Upper lobe of left lung (tissue), 6 donors: Measurements from ENCODE around the gene MSI1. TPM values are rescaled to one million over a fixed set of nuclear protein-coding genes. Genes with fewer than 3 reads are reported as not detected.

ENCODE experiments used
- ATAC-seq, 2 donors: fragments of 200-7000 bp; cut with Tn5 transposase; one replicate each; pipeline ENCODE4 v1.9.1; 2022; ENCODE audit warnings: mild to moderate bottlenecking in 2 of 2, moderate library complexity in 2 of 2; ENCODE audit not compliant: low FRiP score in 2 of 2
- DNase-seq, 2 donors: peaks; one replicate each; pipeline ENCODE4 v3.0.0-alpha.2; 2019 to 2020
- H3K27ac ChIP-seq, 4 donors: fragments of 200-600 bp; sonication (generic); one replicate each; pipeline ENCODE4 v1.5.1; 2016 to 2019
- H3K27me3 ChIP-seq, 4 donors: fragments of 200-600 bp; sonication (generic); one replicate each; pipeline ENCODE4 v1.5.1; 2017 to 2019
- H3K36me3 ChIP-seq, 4 donors: fragments of 200-600 bp; sonication (generic); one replicate each; pipeline ENCODE4 v1.5.1; 2016 to 2019
- H3K4me1 ChIP-seq, 4 donors: fragments of 200-600 bp; sonication (generic); one replicate each; pipeline ENCODE4 v1.5.1; 2018 to 2019
- H3K4me3 ChIP-seq, 4 donors: fragments of 200-600 bp; sonication (generic); one replicate each; pipeline ENCODE4 v1.5.1; 2017 to 2019; ENCODE audit warnings: mild to moderate bottlenecking in 2 of 4, moderate library complexity in 1 of 4
- H3K9me3 ChIP-seq, 4 donors: fragments of 200-600 bp; sonication (generic); one replicate each; pipeline ENCODE4 v1.5.1; 2018 to 2019
- CTCF ChIP-seq, 6 experiments: fragments of 450-650 bp in 4 of 6; fragments of 200-600 bp in 2 of 6; sonication (generic) in 2 of 6; IDR thresholded peaks; one replicate each; pipeline ENCODE4 v1.5.1; 2016 to 2019; ENCODE audit warnings: antibody characterized with exemption in 6 of 6
- EP300 ChIP-seq, 4 donors: sonication (generic); formaldehyde crosslinking; IDR thresholded peaks; one replicate each; pipeline ENCODE4 v1.5.1; 2017; ENCODE audit warnings: antibody characterized with exemption in 4 of 4, control low read depth in 2 of 4
- POLR2A ChIP-seq, 4 donors: fragments of 450-650 bp; IDR thresholded peaks; one replicate each; pipeline ENCODE4 v1.5.1; 2016 to 2017; ENCODE audit warnings: antibody characterized with exemption in 4 of 4, mild to moderate bottlenecking in 2 of 4
- POLR2AphosphoS5 ChIP-seq, 2 donors: sonication (generic); formaldehyde crosslinking; IDR thresholded peaks; one replicate each; pipeline ENCODE4 v1.5.1; 2017; ENCODE audit warnings: antibody characterized with exemption in 2 of 2
- WGBS, 2 donors: methylation state at CpG; one replicate each; pipeline ENCODE4 v1.1.5; 2017 to 2018; 5-methylcytosine and 5-hydroxymethylcytosine counted together
- total RNA-seq, 6 donors: library from RNA; depleted of rRNA in 4 of 6; stranded (reverse); fragments of >200 nt in 4 of 6; gene quantifications; one replicate each; pipeline versions ENCODE4 v1.1.0 to v1.2.1, GENCODE V29; 2016 to 2021
- donor health status: DM: no; HTN: no; CAD: no; lungs with moderate emphysema.
- donor health status: DM: no; HTN: yes; CAD: no; lungs with severe emphysema.

Gene MSI1
- total RNA-seq: under 1 TPM in 5 of 6 donors, not detected in 1; 0.43 to 0.91 (median 0.49) TPM

DNA sequence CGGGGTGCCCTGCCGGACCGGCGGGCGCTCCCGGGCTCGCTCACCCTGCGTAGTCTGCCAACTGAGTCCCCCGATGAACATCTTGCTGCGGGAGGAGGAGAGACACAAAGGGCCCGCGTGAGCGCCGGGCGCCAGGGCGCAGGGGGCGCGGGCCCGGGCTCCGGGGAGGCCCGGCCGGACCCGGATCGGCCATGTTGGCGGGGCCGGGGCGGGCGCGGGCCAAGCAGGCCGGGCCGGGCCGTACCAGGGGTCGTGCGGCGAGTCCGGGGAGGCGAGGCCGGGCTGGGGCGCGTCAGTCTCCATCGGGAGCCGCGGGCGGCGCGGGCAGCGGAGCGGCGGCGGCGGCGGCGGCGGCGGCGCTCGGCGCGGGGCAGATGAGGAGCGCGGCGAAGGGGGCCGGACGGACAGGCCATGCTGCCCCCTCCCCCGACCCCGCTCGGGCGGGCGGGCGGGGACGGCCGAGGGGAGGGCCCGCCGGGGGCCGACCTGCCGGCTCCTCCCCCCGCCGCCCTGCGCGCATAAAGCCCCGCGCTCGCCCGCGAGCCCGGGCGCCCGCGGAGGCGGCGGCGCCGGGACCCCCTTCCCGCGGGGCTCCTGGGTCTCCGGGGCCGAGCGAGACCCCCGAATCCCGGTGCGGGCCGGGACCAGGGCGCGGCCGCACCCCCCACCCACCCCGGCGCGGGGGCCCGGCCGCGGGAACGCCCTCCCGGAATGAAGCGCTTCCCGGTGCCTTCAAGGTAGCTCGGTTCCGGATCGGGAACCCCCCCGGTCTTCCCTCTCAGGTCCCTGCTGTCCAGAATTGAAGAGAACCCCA is at the start of gene MSI1:
TSS of gene MSI1 (minus strand) at position 376 of the 814 bp plus-strand sequence. CDS start at position 303, 73 bp downstream.
- peaks cover 0 to 35% (median 25%) of the 10 kb centered on the region in 4 donors for H3K27me3 ChIP-seq
- peak within 1 kb of the TSS in 3 of 4 donors; percentile 50 for H3K4me3 ChIP-seq

DNA sequence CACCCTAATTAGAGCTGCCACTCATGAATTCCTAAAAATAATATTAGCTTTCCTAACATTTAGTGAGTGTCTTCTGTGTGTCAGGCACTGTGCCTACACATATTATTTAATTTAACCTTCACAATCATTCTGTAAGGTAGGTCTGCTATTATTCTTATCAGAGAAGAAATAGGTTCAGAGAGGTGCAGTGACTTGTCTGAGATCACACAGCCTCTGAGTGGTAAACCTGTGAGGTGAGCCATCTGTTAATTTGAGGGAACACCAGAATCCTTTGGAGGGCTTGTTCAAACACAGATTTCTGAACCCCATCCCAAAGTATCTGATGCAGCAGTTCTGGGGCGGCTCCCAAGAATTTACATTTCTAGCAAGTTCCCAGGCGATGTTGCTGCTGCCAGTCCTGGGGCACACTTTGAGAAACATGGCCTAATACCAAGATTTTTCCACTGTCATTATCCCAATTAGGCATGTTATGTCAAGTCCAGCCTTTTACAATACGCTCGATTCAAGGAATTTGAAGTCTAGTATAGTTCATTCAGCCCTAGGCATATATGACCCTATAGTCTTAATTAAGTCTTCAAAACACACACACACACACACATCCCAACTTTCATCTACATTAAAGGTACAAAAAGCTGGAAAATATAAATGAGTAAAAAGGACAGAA is 49.1 kb upstream of the MSI1 start:
- TF ChIP-seq POLR2A (IDR thresholded peaks at IDR 0.05): no peak
- TF ChIP-seq EP300 (IDR thresholded peaks at IDR 0.05): no peak
- 90 to 95% methylated on average over 4 of the region's 4 CpGs for WGBS, 2 donors
- H3K9me3 ChIP-seq: no peaks in the 10 kb centered on the region
- no peaks in the 10 kb centered on the region for H3K36me3 ChIP-seq
- H3K27me3 ChIP-seq: no peaks in the 10 kb centered on the region
- ATAC-seq (no peak), DNase-seq (no peak)
- H3K4me1 ChIP-seq: no peaks in the 10 kb centered on the region
- no peak overlapping the region for H3K4me3 ChIP-seq
- H3K27ac ChIP-seq: no peak overlapping the region

More for the DNA sequence above, at the start of gene MSI1:
- DNase-seq: peak in 1 of 2 donors; percentile 87
- WGBS, 2 donors: 2% methylated on average over 39 of the region's 119 CpGs; no CpG with 5 or more reads in 1 of the 2 donors
- peaks cover 14 to 36% (median 21%) of the 10 kb centered on the region in 4 donors for H3K4me1 ChIP-seq
- no peak for TF ChIP-seq POLR2AphosphoS5 (IDR thresholded peaks at IDR 0.05)
- TF ChIP-seq CTCF (IDR thresholded peaks at IDR 0.05): no peak
- no peak for TF ChIP-seq POLR2A (IDR thresholded peaks at IDR 0.05)
- no peak for TF ChIP-seq EP300 (IDR thresholded peaks at IDR 0.05)
- no peak for ATAC-seq
- no peaks in the 10 kb centered on the region for H3K9me3 ChIP-seq
- H3K27ac ChIP-seq: no peak within 1 kb of the TSS
- H3K36me3 ChIP-seq: no peaks in the 10 kb centered on the region

DNA sequence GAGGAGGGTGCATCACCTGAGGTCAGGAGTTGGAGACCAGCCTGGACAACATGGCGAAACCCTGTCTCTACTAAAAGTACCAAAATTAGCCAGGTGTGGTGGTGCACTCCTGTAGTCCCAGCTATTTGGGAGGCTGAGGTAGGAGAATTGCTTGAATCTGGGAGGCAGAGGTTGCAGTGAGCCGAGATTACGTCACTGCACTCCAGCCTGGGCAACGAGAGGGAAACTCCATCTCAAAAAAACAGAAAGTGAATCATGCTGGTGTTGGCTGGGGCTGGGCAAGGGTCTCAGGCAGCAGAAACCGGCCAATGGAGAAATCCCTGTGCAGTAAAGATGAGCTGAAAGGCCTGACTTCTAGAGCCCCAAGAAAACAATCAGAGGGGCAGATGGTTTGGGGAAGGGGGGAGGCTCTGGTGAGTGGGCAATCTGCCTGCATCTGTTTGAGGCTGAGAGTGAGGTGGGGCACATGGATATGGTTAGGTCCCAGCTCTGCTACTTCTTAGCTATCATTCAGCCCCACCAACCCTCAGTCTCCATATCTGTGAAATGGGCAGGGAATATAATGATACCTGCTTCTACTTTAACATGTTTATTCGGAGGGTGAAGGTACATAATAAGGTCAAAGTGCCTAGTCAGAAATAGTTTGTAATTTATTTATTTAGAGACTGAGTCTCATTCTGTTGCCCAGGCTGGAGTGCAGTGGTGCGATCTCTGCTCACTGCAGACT is 47.7 kb upstream of the MSI1 start:
- Histone ChIP-seq H3K4me1 (no peaks in the 10 kb centered on the region), H3K36me3 (no peaks in the 10 kb centered on the region), H3K4me3 (no peak overlapping the region), H3K9me3 (no peaks in the 10 kb centered on the region), H3K27ac (no peak overlapping the region), H3K27me3 (no peaks in the 10 kb centered on the region)
- no peak for ATAC-seq
- TF ChIP-seq CTCF (IDR thresholded peaks at IDR 0.05) (no peak), POLR2AphosphoS5 (IDR thresholded peaks at IDR 0.05) (no peak), EP300 (IDR thresholded peaks at IDR 0.05) (no peak), POLR2A (IDR thresholded peaks at IDR 0.05) (no peak)
- WGBS, 2 donors: 74 to 81% methylated on average over 7 of the region's 7 CpGs
- DNase-seq: no peak

- H3K36me3 ChIP-seq: no peaks in the 10 kb centered on the region
- H3K9me3 ChIP-seq: no peaks in the 10 kb centered on the region
- H3K4me1 ChIP-seq: no peaks in the 10 kb centered on the region
- no peak overlapping the region for H3K27ac ChIP-seq
- TF ChIP-seq POLR2AphosphoS5 (IDR thresholded peaks at IDR 0.05) (no peak), POLR2A (IDR thresholded peaks at IDR 0.05) (no peak), CTCF (IDR thresholded peaks at IDR 0.05) (no peak), EP300 (IDR thresholded peaks at IDR 0.05) (no peak)
- no peaks in the 10 kb centered on the region for H3K27me3 ChIP-seq
- DNase-seq: peak; percentile 28 to 43
- WGBS, 2 donors: 59 to 72% methylated on average over 13 of the region's 13 CpGs
- peak in 1 of 2 donors; percentile 26 for ATAC-seq
- H3K4me3 ChIP-seq: no peak overlapping the region
Observed at GRCh38 chr12:120413901-120414695, 45.1 kb upstream of the MSI1 start.
